ENCODE results near the gene PRAME. TPM values are rescaled to one million over a fixed set of nuclear protein-coding genes. Genes with fewer than 3 reads are reported as not detected.

Gene PRAME
- total RNA-seq, 5 donors from 2014 or later (not counting 1 experiment from before 2014, with no cell fraction given): 1.7 to 2.7 (median 2.0) TPM; not detected in 2

DNA sequence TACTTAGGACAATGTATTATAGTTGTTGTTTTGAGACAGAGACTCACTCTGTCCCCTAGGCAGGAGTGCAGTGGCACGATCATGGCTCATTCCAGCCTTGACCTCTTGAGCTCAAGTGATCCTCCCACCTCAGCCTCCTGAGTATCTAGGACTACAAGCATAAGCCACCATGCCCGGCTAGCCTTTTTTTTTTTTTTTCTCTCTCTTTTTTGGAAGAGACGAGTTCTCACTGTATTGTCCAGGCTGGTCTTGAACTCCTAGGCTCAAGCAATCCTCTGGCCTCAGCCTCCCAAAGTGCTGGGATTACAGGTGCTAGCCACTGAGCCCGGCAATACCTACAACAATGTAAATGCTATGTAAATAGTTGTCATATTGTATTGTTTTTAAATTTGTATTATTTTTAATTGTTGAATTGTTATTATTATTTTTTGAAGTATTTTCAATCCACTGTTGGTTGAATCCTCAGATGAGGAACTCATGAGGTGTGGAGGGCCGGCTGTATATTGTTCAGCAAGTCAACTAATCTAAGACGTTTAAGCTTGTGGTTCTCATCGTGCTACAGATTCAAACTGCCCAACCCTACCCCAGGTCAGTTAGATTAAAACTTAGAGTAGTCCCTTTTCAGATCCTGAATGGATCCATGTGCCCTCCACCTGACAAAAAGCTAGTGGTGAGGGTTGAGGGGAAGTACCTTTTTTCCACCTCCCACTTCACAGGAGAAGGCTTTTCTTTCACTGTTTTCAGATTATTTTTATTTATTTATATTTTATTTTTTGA, 27.1 kb downstream of the PRAME start:
- Mint-ChIP-seq H3K9me3 (no peaks in the 10 kb centered on the region), H3K4me3 (no peak overlapping the region), H3K27me3 (peaks cover 4 to 13% of the 10 kb centered on the region in 2 donors), H3K4me1 (no peaks in the 10 kb centered on the region), H3K27ac (no peak overlapping the region), H3K36me3 (no peaks in the 10 kb centered on the region)
- Histone ChIP-seq H3K27ac (ENCODE audit: low read length) (no peak overlapping the region), H3K4me3 (ENCODE audit: control insufficient read depth in 1 of 2, extremely low read depth in 1 of 2, low read length in 1 of 2) (no peak overlapping the region), H3K36me3 (ENCODE audit: control insufficient read depth in 2 of 2, extremely low read depth in 1 of 2, insufficient read depth in 1 of 2, low read length in 1 of 2) (no peaks in the 10 kb centered on the region), H3K9me3 (no peaks in the 10 kb centered on the region), H3K4me1 (ENCODE audit: control insufficient read depth in 1 of 2, extremely low read depth in 1 of 2, insufficient read depth in 2 of 2, low read length in 2 of 2) (no peaks in the 10 kb centered on the region), H3K27me3 (replicated peaks in 1 of 2; ENCODE audit: control insufficient read depth in 2 of 2, extremely low read depth in 1 of 2, insufficient read depth in 2 of 2, low read length in 1 of 2) (peaks cover 0 to 5% of the 10 kb centered on the region in 2 experiments)
- CTCF ChIA-PET: no interaction called here
- 90% methylated on average over 2 of the region's 7 CpGs for WGBS (ENCODE audit: insufficient coverage)
- DNase-seq: no peak
- no peak for ATAC-seq (replicated peaks in 1 of 4)
- POLR2A ChIA-PET: no interaction called here

DNA sequence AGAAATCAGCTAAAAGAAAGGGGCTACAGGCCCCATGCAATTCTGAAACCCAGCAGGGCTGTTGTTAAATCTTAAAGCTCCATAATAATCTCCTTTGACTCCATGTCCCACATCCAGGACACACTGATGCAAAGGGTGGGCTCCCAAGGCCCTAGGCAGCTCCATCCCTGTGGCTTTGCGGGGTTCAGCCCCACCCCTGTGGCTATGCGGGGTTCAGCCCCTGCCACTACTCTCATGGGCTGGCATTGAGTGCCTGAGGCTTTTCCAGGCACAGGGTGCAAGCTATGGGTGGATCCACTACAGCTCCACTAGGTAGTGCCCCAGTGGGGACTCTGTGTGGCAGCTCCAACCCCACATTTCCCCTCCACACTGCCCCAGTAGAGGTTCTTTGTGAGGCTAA, 30.3 kb downstream of the PRAME start:
- H3K4me3 Mint-ChIP-seq: no peak overlapping the region
- H3K4me3 ChIP-seq (ENCODE audit: control insufficient read depth in 1 of 2, extremely low read depth in 1 of 2, low read length in 1 of 2): no peak overlapping the region
- no peaks in the 10 kb centered on the region for H3K36me3 Mint-ChIP-seq
- H3K27me3 Mint-ChIP-seq: peaks cover 6 to 21% of the 10 kb centered on the region in 2 donors
- no peaks in the 10 kb centered on the region for H3K36me3 ChIP-seq (ENCODE audit: control insufficient read depth in 2 of 2, extremely low read depth in 1 of 2, insufficient read depth in 1 of 2, low read length in 1 of 2)
- no peaks in the 10 kb centered on the region for H3K9me3 ChIP-seq
- H3K4me1 Mint-ChIP-seq: no peaks in the 10 kb centered on the region
- DNase-seq (no peak), ATAC-seq (replicated peaks in 1 of 4) (no peak)
- ChIA-PET CTCF (interaction anchor here in 1 of 2 donors (0.6 kb wide), 1 partner anchor 78 kb away, joined by 3 read pairs; no protein-coding TSS in a partner anchor), POLR2A (no interaction called here)
- 93% methylated on average over 2 of the region's 2 CpGs for WGBS (ENCODE audit: insufficient coverage)
- H3K4me1 ChIP-seq (ENCODE audit: control insufficient read depth in 1 of 2, extremely low read depth in 1 of 2, insufficient read depth in 2 of 2, low read length in 2 of 2): no peaks in the 10 kb centered on the region
- H3K27ac Mint-ChIP-seq: no peak overlapping the region
- H3K9me3 Mint-ChIP-seq: no peaks in the 10 kb centered on the region
- H3K27ac ChIP-seq (ENCODE audit: low read length): no peak overlapping the region
- H3K27me3 ChIP-seq (replicated peaks in 1 of 2; ENCODE audit: control insufficient read depth in 2 of 2, extremely low read depth in 1 of 2, insufficient read depth in 2 of 2, low read length in 1 of 2): peaks cover 0 to 12% of the 10 kb centered on the region in 2 experiments

DNA sequence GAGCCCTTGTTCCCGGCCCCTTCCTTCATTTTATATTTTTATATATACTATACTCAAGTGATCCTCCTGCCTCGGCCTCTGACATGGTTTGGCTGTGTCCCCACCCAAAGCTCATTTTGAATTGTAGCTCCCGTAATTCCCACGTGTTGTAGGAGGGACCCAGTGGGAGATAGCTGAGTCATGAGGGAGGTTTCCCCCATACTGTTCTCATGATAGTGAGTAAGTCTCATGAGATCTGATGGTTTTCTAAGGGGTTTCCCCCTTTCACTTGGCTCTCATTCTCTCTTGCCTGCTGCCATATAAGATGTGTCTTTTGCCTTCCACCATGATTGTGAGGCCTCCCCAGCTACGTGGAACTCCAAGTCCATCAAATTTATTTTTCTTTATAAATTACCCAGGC, 31.8 kb downstream of the PRAME start:
- CTCF ChIA-PET: no interaction called here

GRCh38 chr22:22526125-22526912, 32.7 kb downstream of the PRAME start:
- Mint-ChIP-seq H3K27ac (no peak overlapping the region), H3K4me1 (no peaks in the 10 kb centered on the region), H3K27me3 (peaks cover 11 to 26% of the 10 kb centered on the region in 2 donors), H3K4me3 (no peak overlapping the region), H3K36me3 (no peaks in the 10 kb centered on the region), H3K9me3 (no peaks in the 10 kb centered on the region)
- Histone ChIP-seq H3K9me3 (no peaks in the 10 kb centered on the region), H3K4me1 (ENCODE audit: control insufficient read depth in 1 of 2, extremely low read depth in 1 of 2, insufficient read depth in 2 of 2, low read length in 2 of 2) (no peaks in the 10 kb centered on the region), H3K4me3 (ENCODE audit: control insufficient read depth in 1 of 2, extremely low read depth in 1 of 2, low read length in 1 of 2) (no peak overlapping the region), H3K27me3 (replicated peaks in 1 of 2; ENCODE audit: control insufficient read depth in 2 of 2, extremely low read depth in 1 of 2, insufficient read depth in 2 of 2, low read length in 1 of 2) (peaks cover 0 to 10% of the 10 kb centered on the region in 2 experiments), H3K27ac (ENCODE audit: low read length) (no peak overlapping the region), H3K36me3 (ENCODE audit: control insufficient read depth in 2 of 2, extremely low read depth in 1 of 2, insufficient read depth in 1 of 2, low read length in 1 of 2) (no peaks in the 10 kb centered on the region)
- ChIA-PET POLR2A (no interaction called here), CTCF (no interaction called here)
- ATAC-seq (replicated peaks in 1 of 4) (no peak), DNase-seq (no peak)
- WGBS (ENCODE audit: insufficient coverage): 89% methylated on average over 1 of the region's 4 CpGs

More for the DNA sequence above, 31.8 kb downstream of the PRAME start:
- Mint-ChIP-seq H3K36me3 (no peaks in the 10 kb centered on the region), H3K4me1 (no peaks in the 10 kb centered on the region), H3K27ac (no peak overlapping the region), H3K27me3 (peaks cover 9 to 26% of the 10 kb centered on the region in 2 donors), H3K4me3 (no peak overlapping the region), H3K9me3 (no peaks in the 10 kb centered on the region)
- no peak for DNase-seq
- Histone ChIP-seq H3K27ac (ENCODE audit: low read length) (no peak overlapping the region), H3K9me3 (no peaks in the 10 kb centered on the region), H3K27me3 (replicated peaks in 1 of 2; ENCODE audit: control insufficient read depth in 2 of 2, extremely low read depth in 1 of 2, insufficient read depth in 2 of 2, low read length in 1 of 2) (peaks cover 0 to 10% of the 10 kb centered on the region in 2 experiments), H3K4me3 (ENCODE audit: control insufficient read depth in 1 of 2, extremely low read depth in 1 of 2, low read length in 1 of 2) (no peak overlapping the region), H3K36me3 (ENCODE audit: control insufficient read depth in 2 of 2, extremely low read depth in 1 of 2, insufficient read depth in 1 of 2, low read length in 1 of 2) (no peaks in the 10 kb centered on the region), H3K4me1 (ENCODE audit: control insufficient read depth in 1 of 2, extremely low read depth in 1 of 2, insufficient read depth in 2 of 2, low read length in 2 of 2) (no peaks in the 10 kb centered on the region)
- no CpG with 5 or more reads among the region's 5 CpGs for WGBS (ENCODE audit: insufficient coverage)
- POLR2A ChIA-PET: no interaction called here
- ATAC-seq (replicated peaks in 1 of 4): no peak

GRCh38 chr22:22523494-22523893, 35.6 kb downstream of the PRAME start:
- POLR2A ChIA-PET: no interaction called here
- CTCF ChIA-PET: no interaction called here
- no peaks in the 10 kb centered on the region for H3K4me1 Mint-ChIP-seq
- no peak for ATAC-seq (replicated peaks in 1 of 4)
- Histone ChIP-seq H3K36me3 (ENCODE audit: control insufficient read depth in 2 of 2, extremely low read depth in 1 of 2, insufficient read depth in 1 of 2, low read length in 1 of 2) (no peaks in the 10 kb centered on the region), H3K9me3 (no peaks in the 10 kb centered on the region), H3K27ac (ENCODE audit: low read length) (no peak overlapping the region), H3K4me1 (ENCODE audit: control insufficient read depth in 1 of 2, extremely low read depth in 1 of 2, insufficient read depth in 2 of 2, low read length in 2 of 2) (no peaks in the 10 kb centered on the region), H3K27me3 (replicated peaks in 1 of 2; ENCODE audit: control insufficient read depth in 2 of 2, extremely low read depth in 1 of 2, insufficient read depth in 2 of 2, low read length in 1 of 2) (peaks cover 0 to 12% of the 10 kb centered on the region in 2 experiments), H3K4me3 (ENCODE audit: control insufficient read depth in 1 of 2, extremely low read depth in 1 of 2, low read length in 1 of 2) (no peak overlapping the region)
- no peaks in the 10 kb centered on the region for H3K36me3 Mint-ChIP-seq
- H3K4me3 Mint-ChIP-seq: no peak overlapping the region
- no peak overlapping the region for H3K27ac Mint-ChIP-seq
- 90% methylated on average over 4 of the region's 6 CpGs for WGBS (ENCODE audit: insufficient coverage)
- H3K27me3 Mint-ChIP-seq: peaks cover 18 to 19% of the 10 kb centered on the region in 2 donors
- DNase-seq: no peak
- H3K9me3 Mint-ChIP-seq: no peaks in the 10 kb centered on the region

GRCh38 chr22:22521631-22522030, 37.4 kb downstream of the PRAME start:
- H3K27me3 ChIP-seq (replicated peaks in 1 of 2; ENCODE audit: control insufficient read depth in 2 of 2, extremely low read depth in 1 of 2, insufficient read depth in 2 of 2, low read length in 1 of 2): peaks cover 0 to 13% of the 10 kb centered on the region in 2 experiments
- DNase-seq (no peak), ATAC-seq (replicated peaks in 1 of 4) (no peak)
- H3K27ac ChIP-seq (ENCODE audit: low read length): no peak overlapping the region
- POLR2A ChIA-PET: no interaction called here
- Mint-ChIP-seq H3K9me3 (no peaks in the 10 kb centered on the region), H3K27me3 (peaks cover 20 to 21% of the 10 kb centered on the region in 2 donors), H3K27ac (no peak overlapping the region), H3K4me3 (no peak overlapping the region), H3K36me3 (no peaks in the 10 kb centered on the region), H3K4me1 (no peaks in the 10 kb centered on the region)
- no peaks in the 10 kb centered on the region for H3K9me3 ChIP-seq
- H3K4me1 ChIP-seq (ENCODE audit: control insufficient read depth in 1 of 2, extremely low read depth in 1 of 2, insufficient read depth in 2 of 2, low read length in 2 of 2): no peaks in the 10 kb centered on the region
- no peak overlapping the region for H3K4me3 ChIP-seq (ENCODE audit: control insufficient read depth in 1 of 2, extremely low read depth in 1 of 2, low read length in 1 of 2)
- H3K36me3 ChIP-seq (ENCODE audit: control insufficient read depth in 2 of 2, extremely low read depth in 1 of 2, insufficient read depth in 1 of 2, low read length in 1 of 2): no peaks in the 10 kb centered on the region
- CTCF ChIA-PET: no interaction called here
- 96% methylated on average over 4 of the region's 8 CpGs for WGBS (ENCODE audit: insufficient coverage)

Measured in T-cell (primary cell).